GM12891 (cell line): Measurements from ENCODE around the gene UBA7.

Experiments
- DNase-seq: peaks from one replicate; pipeline ENCODE4 v3.0.0; 2011; ENCODE audit warnings: low spot score; ENCODE audit not compliant: insufficient read length
- FAIRE-seq: peaks from 2 replicates; lab custom pipeline; 2011; peaks lifted over from hg19 to GRCh38; lab: Jason Lieb, UNC
- PAX5 ChIP-seq: IDR thresholded peaks from 2 replicates; pipeline ENCODE4 v1.6.1; 2011; ENCODE audit warnings: low read length, moderate library complexity, mild to moderate bottlenecking; ENCODE audit not compliant: insufficient read depth, severe bottlenecking
- POLR2A ChIP-seq: IDR thresholded peaks from 2 replicates; pipeline ENCODE4 v1.6.1; 2011; ENCODE audit warnings: low read depth, low read length, control low read depth
- POLR2AphosphoS5 ChIP-seq: IDR thresholded peaks from 2 replicates; pipeline ENCODE4 v1.6.1; 2011; ENCODE audit warnings: low read depth, low read length, control low read depth
- POU2F2 ChIP-seq: IDR thresholded peaks from 2 replicates; pipeline ENCODE4 v1.6.1; 2011; ENCODE audit warnings: low read depth, mild to moderate bottlenecking, control low read depth, low read length, moderate library complexity
- SPI1 ChIP-seq: IDR thresholded peaks from 2 replicates; pipeline ENCODE4 v1.6.1; 2011; ENCODE audit warnings: low read depth, low read length, control low read depth
- TAF1 ChIP-seq: IDR thresholded peaks from 2 replicates; pipeline ENCODE4 v1.6.1; 2011; ENCODE audit warnings: low read depth, low read length, control low read depth

UBA7 gene

GRCh38 chr3:49794926-49795905 lies 18.5 kb downstream of the UBA7 start:
- TF ChIP-seq POU2F2, result no peak
- no peak for TF ChIP-seq SPI1
- TF ChIP-seq TAF1, result no peak
- TF ChIP-seq POLR2AphosphoS5, result no peak
- no peak for TF ChIP-seq POLR2A
- no peak for TF ChIP-seq PAX5
- DNase-seq, result no peak
- no peak for FAIRE-seq

GRCh38 chr3:49794431-49794830 lies 19.3 kb downstream of the UBA7 start:
- DNase-seq, result no peak
- TF ChIP-seq POLR2A (no peak), POU2F2 (no peak), POLR2AphosphoS5 (no peak), TAF1 (no peak), PAX5 (no peak), SPI1 (no peak)
- FAIRE-seq, result no peak

- TF ChIP-seq POLR2A (no peak), POU2F2 (no peak), POLR2AphosphoS5 (no peak), SPI1 (no peak), TAF1 (no peak), PAX5 (no peak)
- FAIRE-seq, result no peak
- DNase-seq, result no peak
Observed at GRCh38 chr3:49793486-49794085, 20.2 kb downstream of the UBA7 start.

- DNase-seq (no peak), FAIRE-seq (no peak)
- no peak for TF ChIP-seq PAX5
- no peak for TF ChIP-seq SPI1
- no peak for TF ChIP-seq POU2F2
- TF ChIP-seq POLR2A, result no peak
- TF ChIP-seq TAF1, result no peak
- TF ChIP-seq POLR2AphosphoS5, result no peak
Observed at GRCh38 chr3:49792371-49793150, 21.2 kb downstream of the UBA7 start.

- TF ChIP-seq TAF1, result no peak
- no peak for TF ChIP-seq POLR2AphosphoS5
- TF ChIP-seq PAX5, result no peak
- TF ChIP-seq POU2F2, result no peak
- no peak for TF ChIP-seq POLR2A
- no peak for TF ChIP-seq SPI1
- FAIRE-seq (no peak), DNase-seq (no peak)
Observed at GRCh38 chr3:49791571-49791970, 22.2 kb downstream of the UBA7 start.

GRCh38 chr3:49790626-49791411 lies 22.9 kb downstream of the UBA7 start:
- TF ChIP-seq POU2F2 (no peak), SPI1 (no peak), POLR2AphosphoS5 (no peak), TAF1 (no peak), POLR2A (no peak), PAX5 (no peak)
- FAIRE-seq (no peak), DNase-seq (no peak)

GRCh38 chr3:49788056-49788455 lies 25.7 kb downstream of the UBA7 start:
- no peak for FAIRE-seq
- no peak for DNase-seq
- no peak for TF ChIP-seq POU2F2
- TF ChIP-seq POLR2AphosphoS5, result no peak
- no peak for TF ChIP-seq SPI1
- no peak for TF ChIP-seq PAX5
- no peak for TF ChIP-seq TAF1
- no peak for TF ChIP-seq POLR2A

- no peak for DNase-seq
- FAIRE-seq, result no peak
- TF ChIP-seq POU2F2 (no peak), PAX5 (no peak), POLR2A (no peak), TAF1 (no peak), POLR2AphosphoS5 (no peak), SPI1 (no peak)
Observed at GRCh38 chr3:49787536-49787935, 26.2 kb downstream of the UBA7 start.

- TF ChIP-seq POLR2AphosphoS5 (no peak), POLR2A (no peak), TAF1 (no peak), SPI1 (no peak), POU2F2 (no peak), PAX5 (no peak)
- no peak for FAIRE-seq
Observed at GRCh38 chr3:49787182-49787464, 26.6 kb downstream of the UBA7 start.

More at GRCh38 chr3:49787182-49787464, 26.6 kb downstream of the UBA7 start:
- DNase-seq, result no peak
